HEK293 (cell line): ENCODE results near the gene ANXA7.

Experiments used
- BCL11B ChIP-seq: fragments of 450-650 bp; formaldehyde crosslinking; IDR thresholded peaks from 2 replicates; pipeline ENCODE4 v1.5.1; 2016; ENCODE audit warnings: low read depth, missing biosample characterization, missing genetic modification characterization
- EGR2 ChIP-seq: fragments of 450-650 bp; formaldehyde crosslinking; IDR thresholded peaks from 2 replicates; pipeline ENCODE4 v1.5.1; 2016; ENCODE audit warnings: low read depth, missing biosample characterization, missing genetic modification characterization
- ELK4 ChIP-seq: IDR thresholded peaks from 2 replicates; pipeline ENCODE4 v1.6.1; 2011; ENCODE audit warnings: mild to moderate bottlenecking, low read depth, low read length, borderline replicate concordance
- GLI4 ChIP-seq: fragments of 450-650 bp; formaldehyde crosslinking; IDR thresholded peaks from 2 replicates; pipeline ENCODE4 v1.5.1; 2016; ENCODE audit warnings: missing biosample characterization, missing genetic modification characterization
- KLF16 ChIP-seq: fragments of 450-650 bp; formaldehyde crosslinking; IDR thresholded peaks from 2 replicates; pipeline ENCODE4 v1.5.1; 2017; ENCODE audit warnings: missing biosample characterization, missing genetic modification characterization
- KLF8 ChIP-seq: fragments of 450-650 bp; formaldehyde crosslinking; IDR thresholded peaks from 2 replicates; pipeline ENCODE4 v1.5.1; 2016; ENCODE audit warnings: missing biosample characterization, missing genetic modification characterization
- MZF1 ChIP-seq: fragments of 450-650 bp; formaldehyde crosslinking; IDR thresholded peaks from 2 replicates; pipeline ENCODE4 v1.5.1; 2017; ENCODE audit warnings: missing biosample characterization, missing genetic modification characterization, borderline replicate concordance
- TRIM28 ChIP-seq: IDR thresholded peaks from 2 replicates; pipeline ENCODE4 v1.6.1; 2011; ENCODE audit warnings: low read length, control low read depth, borderline replicate concordance
- ZBTB26 ChIP-seq: fragments of 450-650 bp; formaldehyde crosslinking; optimal IDR thresholded peaks from 2 replicates; pipeline ENCODE3; 2016; ENCODE audit warnings: missing biosample characterization, mild to moderate bottlenecking, missing genetic modification characterization
- ZNF169 ChIP-seq: fragments of 450-650 bp; formaldehyde crosslinking; IDR thresholded peaks from 2 replicates; pipeline ENCODE4 v1.5.1; 2016; ENCODE audit warnings: missing biosample characterization, missing genetic modification characterization
- ZNF302 ChIP-seq: fragments of 450-650 bp; formaldehyde crosslinking; IDR thresholded peaks from 2 replicates; pipeline ENCODE4 v1.5.1; 2016; ENCODE audit warnings: missing biosample characterization, missing genetic modification characterization, low read depth
- ZNF335 ChIP-seq: fragments of 450-650 bp; formaldehyde crosslinking; conservative IDR thresholded peaks from 2 replicates; pipeline ENCODE4 v1.5.1; 2016; ENCODE audit warnings: missing biosample characterization, missing genetic modification characterization
- ZNF391 ChIP-seq: fragments of 450-650 bp; formaldehyde crosslinking; IDR thresholded peaks from 2 replicates; pipeline ENCODE4 v1.5.1; 2016; ENCODE audit warnings: low read depth, missing biosample characterization, missing genetic modification characterization, borderline replicate concordance
- ZNF426 ChIP-seq: fragments of 450-650 bp; formaldehyde crosslinking; IDR thresholded peaks from 2 replicates; pipeline ENCODE4 v1.5.1; 2017; ENCODE audit warnings: missing biosample characterization, missing genetic modification characterization, mild to moderate bottlenecking, inconsistent platforms, moderate library complexity
- ZNF473 ChIP-seq: fragments of 450-650 bp; formaldehyde crosslinking; IDR thresholded peaks from 2 replicates; pipeline ENCODE4 v1.5.1; 2017; ENCODE audit warnings: missing biosample characterization, missing genetic modification characterization
- ZNF501 ChIP-seq: fragments of 450-650 bp; formaldehyde crosslinking; IDR thresholded peaks from 2 replicates; pipeline ENCODE4 v1.5.1; 2016; ENCODE audit warnings: missing biosample characterization, missing genetic modification characterization
- ZNF626 ChIP-seq: fragments of 450-650 bp; sonication (Bioruptor Pico); formaldehyde crosslinking; IDR thresholded peaks from 2 replicates; pipeline ENCODE4 v1.5.1; 2018; ENCODE audit warnings: missing biosample characterization, missing genetic modification characterization, inconsistent platforms
- ZNF670 ChIP-seq: fragments of 450-650 bp; formaldehyde crosslinking; IDR thresholded peaks from 2 replicates; pipeline ENCODE4 v1.5.1; 2016; ENCODE audit warnings: missing biosample characterization, missing genetic modification characterization, low read depth
- TF ChIP-seq, protein P1 (sequence below): fragments of 450-650 bp; formaldehyde crosslinking; IDR thresholded peaks from 2 replicates; pipeline ENCODE4 v1.5.1; 2016; ENCODE audit warnings: missing biosample characterization, missing genetic modification characterization
- TF ChIP-seq, protein P2 (sequence below): fragments of 450-650 bp; formaldehyde crosslinking; IDR thresholded peaks from 2 replicates; pipeline ENCODE4 v1.5.1; 2016; ENCODE audit warnings: missing biosample characterization, missing genetic modification characterization
- TF ChIP-seq, protein P3 (sequence below): fragments of 450-650 bp; formaldehyde crosslinking; IDR thresholded peaks from 2 replicates; pipeline ENCODE4 v1.5.1; 2017; ENCODE audit warnings: missing biosample characterization, missing genetic modification characterization
- TF ChIP-seq, protein P4 (sequence below): fragments of 450-650 bp; formaldehyde crosslinking; IDR thresholded peaks from 2 replicates; pipeline ENCODE4 v1.5.1; 2016; ENCODE audit warnings: missing biosample characterization, missing genetic modification characterization
- TF ChIP-seq, protein P5 (sequence below): fragments of 450-650 bp; formaldehyde crosslinking; IDR thresholded peaks from 2 replicates; pipeline ENCODE4 v1.5.1; 2016; ENCODE audit warnings: missing biosample characterization, missing genetic modification characterization
- TF ChIP-seq, protein P6 (sequence below): fragments of 450-650 bp; formaldehyde crosslinking; IDR thresholded peaks from 2 replicates; pipeline ENCODE4 v1.5.1; 2016; ENCODE audit warnings: missing biosample characterization, missing genetic modification characterization, low read depth

Gene ANXA7

DNA sequence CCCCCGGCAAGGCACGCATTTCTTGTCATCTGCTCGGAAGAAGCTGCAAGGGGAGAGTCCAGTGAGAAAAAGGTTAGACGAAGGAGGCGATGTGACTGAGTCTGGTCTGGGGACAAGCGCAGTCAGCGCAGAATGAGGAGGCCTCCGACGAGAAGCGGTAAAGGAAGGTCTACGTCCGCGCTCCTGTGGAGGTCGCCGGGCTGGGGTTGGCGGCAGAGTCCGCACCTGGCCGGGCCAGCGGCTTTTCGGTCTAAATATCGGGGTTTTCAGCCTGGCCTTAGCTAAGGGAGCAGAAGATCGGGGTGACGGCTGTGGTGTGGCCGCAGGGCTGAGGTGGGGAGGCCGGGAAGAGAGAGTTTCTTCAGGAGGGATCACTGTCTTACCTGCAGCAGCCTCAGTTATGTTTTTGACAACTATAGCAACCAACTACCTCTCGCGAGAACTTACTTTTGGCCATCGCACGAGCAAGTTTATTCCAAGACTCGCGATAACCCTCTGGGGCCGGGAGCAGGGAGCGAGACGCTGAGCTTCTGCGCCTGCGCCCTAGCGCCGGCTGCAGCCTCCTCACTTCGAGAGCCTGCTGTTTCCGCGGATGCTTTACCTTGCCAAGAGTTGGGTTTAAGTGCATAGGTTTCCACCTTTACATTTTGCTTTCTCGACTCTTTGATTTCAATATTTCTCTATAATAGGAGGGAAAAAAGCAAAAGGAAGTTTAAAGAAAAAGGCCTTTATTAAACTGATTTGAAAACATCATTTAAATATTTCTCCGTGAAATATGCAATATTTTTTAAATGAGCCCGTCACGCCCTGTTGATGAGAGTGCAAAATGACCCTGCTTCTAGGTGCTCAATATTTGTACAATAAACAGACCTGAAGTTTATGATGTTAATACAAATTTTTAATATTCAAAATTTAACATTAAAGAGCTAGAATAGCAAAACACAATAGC, 55.3 kb downstream of the ANXA7 start, which contains the start of gene CFAP70 (continued):
- TF ChIP-seq, protein P1, sequence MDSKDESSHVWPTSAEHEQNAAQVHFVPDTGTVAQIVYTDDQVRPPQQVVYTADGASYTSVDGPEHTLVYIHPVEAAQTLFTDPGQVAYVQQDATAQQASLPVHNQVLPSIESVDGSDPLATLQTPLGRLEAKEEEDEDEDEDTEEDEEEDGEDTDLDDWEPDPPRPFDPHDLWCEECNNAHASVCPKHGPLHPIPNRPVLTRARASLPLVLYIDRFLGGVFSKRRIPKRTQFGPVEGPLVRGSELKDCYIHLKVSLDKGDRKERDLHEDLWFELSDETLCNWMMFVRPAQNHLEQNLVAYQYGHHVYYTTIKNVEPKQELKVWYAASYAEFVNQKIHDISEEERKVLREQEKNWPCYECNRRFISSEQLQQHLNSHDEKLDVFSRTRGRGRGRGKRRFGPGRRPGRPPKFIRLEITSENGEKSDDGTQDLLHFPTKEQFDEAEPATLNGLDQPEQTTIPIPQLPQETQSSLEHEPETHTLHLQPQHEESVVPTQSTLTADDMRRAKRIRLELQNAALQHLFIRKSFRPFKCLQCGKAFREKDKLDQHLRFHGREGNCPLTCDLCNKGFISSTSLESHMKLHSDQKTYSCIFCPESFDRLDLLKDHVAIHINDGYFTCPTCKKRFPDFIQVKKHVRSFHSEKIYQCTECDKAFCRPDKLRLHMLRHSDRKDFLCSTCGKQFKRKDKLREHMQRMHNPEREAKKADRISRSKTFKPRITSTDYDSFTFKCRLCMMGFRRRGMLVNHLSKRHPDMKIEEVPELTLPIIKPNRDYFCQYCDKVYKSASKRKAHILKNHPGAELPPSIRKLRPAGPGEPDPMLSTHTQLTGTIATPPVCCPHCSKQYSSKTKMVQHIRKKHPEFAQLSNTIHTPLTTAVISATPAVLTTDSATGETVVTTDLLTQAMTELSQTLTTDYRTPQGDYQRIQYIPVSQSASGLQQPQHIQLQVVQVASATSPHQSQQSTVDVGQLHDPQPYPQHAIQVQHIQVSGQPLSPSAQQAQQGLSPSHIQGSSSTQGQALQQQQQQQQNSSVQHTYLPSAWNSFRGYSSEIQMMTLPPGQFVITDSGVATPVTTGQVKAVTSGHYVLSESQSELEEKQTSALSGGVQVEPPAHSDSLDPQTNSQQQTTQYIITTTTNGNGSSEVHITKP (tag by site-specific recombination) = 0 out of 2 replicates have a peak, but pooled peaks have one; percentile 31
- TF ChIP-seq, protein P2, sequence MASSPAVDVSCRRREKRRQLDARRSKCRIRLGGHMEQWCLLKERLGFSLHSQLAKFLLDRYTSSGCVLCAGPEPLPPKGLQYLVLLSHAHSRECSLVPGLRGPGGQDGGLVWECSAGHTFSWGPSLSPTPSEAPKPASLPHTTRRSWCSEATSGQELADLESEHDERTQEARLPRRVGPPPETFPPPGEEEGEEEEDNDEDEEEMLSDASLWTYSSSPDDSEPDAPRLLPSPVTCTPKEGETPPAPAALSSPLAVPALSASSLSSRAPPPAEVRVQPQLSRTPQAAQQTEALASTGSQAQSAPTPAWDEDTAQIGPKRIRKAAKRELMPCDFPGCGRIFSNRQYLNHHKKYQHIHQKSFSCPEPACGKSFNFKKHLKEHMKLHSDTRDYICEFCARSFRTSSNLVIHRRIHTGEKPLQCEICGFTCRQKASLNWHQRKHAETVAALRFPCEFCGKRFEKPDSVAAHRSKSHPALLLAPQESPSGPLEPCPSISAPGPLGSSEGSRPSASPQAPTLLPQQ (tag by site-specific recombination) = peak; percentile 35; the same call in 1 of the 2 replicates
- TF ChIP-seq, protein P3, sequence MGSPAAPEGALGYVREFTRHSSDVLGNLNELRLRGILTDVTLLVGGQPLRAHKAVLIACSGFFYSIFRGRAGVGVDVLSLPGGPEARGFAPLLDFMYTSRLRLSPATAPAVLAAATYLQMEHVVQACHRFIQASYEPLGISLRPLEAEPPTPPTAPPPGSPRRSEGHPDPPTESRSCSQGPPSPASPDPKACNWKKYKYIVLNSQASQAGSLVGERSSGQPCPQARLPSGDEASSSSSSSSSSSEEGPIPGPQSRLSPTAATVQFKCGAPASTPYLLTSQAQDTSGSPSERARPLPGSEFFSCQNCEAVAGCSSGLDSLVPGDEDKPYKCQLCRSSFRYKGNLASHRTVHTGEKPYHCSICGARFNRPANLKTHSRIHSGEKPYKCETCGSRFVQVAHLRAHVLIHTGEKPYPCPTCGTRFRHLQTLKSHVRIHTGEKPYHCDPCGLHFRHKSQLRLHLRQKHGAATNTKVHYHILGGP (tag by site-specific recombination) = no peak
- TF ChIP-seq KLF16 (tag by site-specific recombination) (peak; percentile 66; the same call in 1 of the 2 replicates), GLI4 (no peak), ZBTB26 (tag by site-specific recombination) (peak; percentile 24), MZF1 (tag by site-specific recombination) (peak; percentile 9; the same call in 1 of the 2 replicates), ZNF302 (tag by site-specific recombination) (no peak), ZNF670 (no peak), ZNF335 (peak; percentile 45; the same call in 1 of the 2 replicates), ELK4 (no peak), ZNF501 (tag by site-specific recombination) (peak; percentile 45; the same call in 1 of the 2 replicates), ZNF426 (no peak), KLF8 (tag by site-specific recombination) (0 out of 2 replicates have a peak, but pooled peaks have one; percentile 17), TRIM28 (peak; percentile 50; the same call in 1 of the 2 replicates), BCL11B (tag by site-specific recombination) (no peak), EGR2 (tag by site-specific recombination) (no peak), ZNF626 (tag by site-specific recombination) (no peak), ZNF169 (tag by site-specific recombination) (no peak), ZNF473 (tag by site-specific recombination) (no peak), ZNF391 (no peak)
- TF ChIP-seq, protein P4, sequence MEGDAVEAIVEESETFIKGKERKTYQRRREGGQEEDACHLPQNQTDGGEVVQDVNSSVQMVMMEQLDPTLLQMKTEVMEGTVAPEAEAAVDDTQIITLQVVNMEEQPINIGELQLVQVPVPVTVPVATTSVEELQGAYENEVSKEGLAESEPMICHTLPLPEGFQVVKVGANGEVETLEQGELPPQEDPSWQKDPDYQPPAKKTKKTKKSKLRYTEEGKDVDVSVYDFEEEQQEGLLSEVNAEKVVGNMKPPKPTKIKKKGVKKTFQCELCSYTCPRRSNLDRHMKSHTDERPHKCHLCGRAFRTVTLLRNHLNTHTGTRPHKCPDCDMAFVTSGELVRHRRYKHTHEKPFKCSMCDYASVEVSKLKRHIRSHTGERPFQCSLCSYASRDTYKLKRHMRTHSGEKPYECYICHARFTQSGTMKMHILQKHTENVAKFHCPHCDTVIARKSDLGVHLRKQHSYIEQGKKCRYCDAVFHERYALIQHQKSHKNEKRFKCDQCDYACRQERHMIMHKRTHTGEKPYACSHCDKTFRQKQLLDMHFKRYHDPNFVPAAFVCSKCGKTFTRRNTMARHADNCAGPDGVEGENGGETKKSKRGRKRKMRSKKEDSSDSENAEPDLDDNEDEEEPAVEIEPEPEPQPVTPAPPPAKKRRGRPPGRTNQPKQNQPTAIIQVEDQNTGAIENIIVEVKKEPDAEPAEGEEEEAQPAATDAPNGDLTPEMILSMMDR (tag by site-specific recombination) = no peak
- TF ChIP-seq, protein P5, sequence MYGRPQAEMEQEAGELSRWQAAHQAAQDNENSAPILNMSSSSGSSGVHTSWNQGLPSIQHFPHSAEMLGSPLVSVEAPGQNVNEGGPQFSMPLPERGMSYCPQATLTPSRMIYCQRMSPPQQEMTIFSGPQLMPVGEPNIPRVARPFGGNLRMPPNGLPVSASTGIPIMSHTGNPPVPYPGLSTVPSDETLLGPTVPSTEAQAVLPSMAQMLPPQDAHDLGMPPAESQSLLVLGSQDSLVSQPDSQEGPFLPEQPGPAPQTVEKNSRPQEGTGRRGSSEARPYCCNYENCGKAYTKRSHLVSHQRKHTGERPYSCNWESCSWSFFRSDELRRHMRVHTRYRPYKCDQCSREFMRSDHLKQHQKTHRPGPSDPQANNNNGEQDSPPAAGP (tag by site-specific recombination) = no peak
- TF ChIP-seq, protein P6, sequence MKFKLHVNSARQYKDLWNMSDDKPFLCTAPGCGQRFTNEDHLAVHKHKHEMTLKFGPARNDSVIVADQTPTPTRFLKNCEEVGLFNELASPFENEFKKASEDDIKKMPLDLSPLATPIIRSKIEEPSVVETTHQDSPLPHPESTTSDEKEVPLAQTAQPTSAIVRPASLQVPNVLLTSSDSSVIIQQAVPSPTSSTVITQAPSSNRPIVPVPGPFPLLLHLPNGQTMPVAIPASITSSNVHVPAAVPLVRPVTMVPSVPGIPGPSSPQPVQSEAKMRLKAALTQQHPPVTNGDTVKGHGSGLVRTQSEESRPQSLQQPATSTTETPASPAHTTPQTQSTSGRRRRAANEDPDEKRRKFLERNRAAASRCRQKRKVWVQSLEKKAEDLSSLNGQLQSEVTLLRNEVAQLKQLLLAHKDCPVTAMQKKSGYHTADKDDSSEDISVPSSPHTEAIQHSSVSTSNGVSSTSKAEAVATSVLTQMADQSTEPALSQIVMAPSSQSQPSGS = no peak
